ENCODE data around the gene IRAK2.

The IRAK2 gene

DNA sequence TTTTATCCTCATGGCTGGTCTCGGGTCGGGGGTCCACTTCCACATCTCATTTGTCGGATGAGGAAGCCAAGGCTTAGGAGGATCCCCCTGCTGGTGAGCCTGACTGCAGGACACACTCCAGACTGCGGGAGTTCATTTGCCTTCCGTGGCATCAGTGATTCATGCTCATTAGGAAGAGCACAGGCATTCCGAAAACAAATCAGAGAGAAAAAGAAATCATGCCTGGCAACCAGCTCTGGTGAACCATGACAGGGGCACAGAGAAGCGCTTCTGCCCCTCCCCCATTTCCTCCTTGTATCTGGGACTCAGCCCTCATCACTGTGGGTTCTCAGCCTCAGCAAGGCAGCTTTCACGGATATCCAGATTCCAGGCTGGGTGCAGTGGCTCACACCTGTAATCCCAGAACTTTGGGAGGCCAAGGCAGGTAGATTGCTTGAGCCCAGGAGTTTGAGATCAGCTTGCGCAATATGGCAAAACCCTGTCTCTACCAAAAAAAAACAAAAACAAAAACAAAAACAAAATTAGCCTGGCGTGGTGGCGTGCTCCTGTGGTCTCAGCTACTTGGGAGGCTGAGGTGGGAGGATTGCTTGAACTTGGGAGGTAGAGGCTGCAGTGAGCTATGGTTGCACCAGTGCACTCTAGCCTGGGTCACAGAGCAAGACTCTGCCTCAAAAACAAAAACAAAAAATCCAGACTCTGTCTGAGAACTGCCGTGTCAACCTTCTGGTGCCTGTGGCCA, 28.4 kb downstream of the IRAK2 start:
- peak; percentile 59 to 67 for DNase-seq

DNA sequence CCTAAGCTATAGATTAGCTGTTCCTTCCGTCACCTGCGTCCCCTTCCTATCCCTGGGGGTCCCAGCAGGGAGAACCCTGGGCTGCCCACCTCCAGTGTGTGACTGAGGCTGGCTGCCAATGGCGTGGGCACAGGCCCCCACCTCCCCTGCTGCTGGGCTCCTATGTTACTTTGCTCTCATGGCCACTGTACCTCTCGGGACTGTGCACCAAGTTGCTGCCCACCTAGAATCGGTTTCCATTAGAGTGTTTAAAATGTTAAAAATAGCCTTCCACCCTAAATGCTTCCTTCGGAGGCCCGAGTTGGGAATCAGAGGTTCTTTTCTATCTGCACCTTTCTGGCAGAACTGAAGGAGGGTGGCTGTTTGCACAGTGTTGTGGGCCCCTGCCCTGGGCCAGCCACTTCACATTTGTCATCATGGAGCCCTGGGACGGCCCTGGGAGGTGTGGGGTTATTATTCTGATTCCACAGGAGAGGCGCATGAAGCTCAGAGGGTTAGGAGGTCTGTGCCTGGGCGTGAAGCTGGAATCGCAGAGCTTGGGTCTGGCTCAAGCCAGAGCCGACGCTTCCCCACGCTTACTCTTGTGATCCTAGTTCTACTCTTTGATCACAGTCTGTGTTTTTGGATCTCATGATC, 29.1 kb downstream of the IRAK2 start:
- no peak for DNase-seq

DNA sequence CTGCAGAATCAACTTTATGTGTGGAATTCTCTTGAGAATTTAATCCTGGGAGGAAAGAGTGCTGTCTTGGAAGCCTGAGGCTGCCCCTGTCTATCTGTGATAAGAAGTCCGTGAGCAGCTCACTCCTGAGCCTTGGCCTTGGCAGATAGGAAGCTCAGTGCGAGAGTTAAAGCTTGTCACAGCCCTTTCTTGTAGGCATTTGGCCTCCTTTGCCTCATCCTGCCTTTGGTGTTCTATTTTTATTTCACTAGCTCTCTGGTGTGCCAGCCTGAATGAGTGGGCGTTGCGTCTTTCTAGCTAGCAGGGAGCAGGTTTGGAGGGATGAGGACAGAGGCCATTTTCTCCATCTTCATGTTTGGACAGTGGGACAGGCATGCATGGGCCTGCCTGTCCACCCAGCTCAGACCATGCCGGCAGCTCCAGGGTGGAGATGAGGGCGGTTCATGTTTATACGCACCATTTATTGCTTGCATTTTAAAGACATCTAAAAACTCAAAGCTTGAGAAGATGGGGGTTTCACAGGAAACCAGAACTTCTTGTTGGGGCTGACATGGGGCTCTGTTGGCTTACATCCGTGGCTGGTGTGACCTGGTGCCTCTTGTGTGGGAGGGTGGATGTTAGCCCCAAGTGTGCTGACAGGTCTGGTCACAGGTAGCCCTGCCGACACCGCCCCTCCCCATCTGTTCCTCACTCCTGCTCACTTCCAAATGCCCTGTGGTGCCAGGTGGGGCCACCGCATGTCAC, 29.8 kb downstream of the IRAK2 start:
- DNase-seq, result peak; percentile 56 to 57

DNA sequence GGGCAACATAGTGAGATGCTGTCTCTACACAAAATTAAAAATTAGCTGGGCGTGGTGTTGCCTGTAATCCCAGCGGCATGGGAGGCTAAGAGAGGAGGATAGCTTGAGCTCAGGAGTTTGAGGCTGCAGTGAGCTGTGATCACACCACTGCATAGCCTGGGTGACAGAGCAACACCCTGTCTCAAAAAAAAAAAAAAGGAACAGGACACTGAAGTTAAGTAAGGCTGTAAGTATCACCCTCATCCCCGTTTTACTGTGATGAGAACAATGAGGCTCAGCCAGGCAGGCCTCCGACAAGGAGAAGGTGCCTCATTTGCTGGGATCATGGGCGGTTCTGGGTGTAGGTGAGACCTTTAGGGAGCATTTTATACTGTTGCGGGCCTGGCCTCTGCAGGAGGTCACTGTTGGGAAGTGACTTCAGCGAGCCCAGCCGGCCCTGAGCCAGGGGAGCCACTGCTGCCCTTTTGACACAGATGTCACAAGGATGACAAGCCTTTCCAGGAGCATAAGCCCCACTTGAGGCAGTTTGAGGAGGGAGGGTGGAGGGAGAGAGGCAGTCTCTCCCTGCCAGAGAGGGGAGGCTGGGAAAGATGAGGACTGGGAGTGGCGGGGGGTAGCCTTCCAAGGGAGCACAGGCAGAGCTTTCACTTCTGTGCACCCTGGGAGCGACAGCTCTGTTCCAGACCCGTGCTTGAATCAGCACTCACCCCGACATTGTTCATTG, 30.8 kb downstream of the IRAK2 start:
- no peak for DNase-seq

DNA sequence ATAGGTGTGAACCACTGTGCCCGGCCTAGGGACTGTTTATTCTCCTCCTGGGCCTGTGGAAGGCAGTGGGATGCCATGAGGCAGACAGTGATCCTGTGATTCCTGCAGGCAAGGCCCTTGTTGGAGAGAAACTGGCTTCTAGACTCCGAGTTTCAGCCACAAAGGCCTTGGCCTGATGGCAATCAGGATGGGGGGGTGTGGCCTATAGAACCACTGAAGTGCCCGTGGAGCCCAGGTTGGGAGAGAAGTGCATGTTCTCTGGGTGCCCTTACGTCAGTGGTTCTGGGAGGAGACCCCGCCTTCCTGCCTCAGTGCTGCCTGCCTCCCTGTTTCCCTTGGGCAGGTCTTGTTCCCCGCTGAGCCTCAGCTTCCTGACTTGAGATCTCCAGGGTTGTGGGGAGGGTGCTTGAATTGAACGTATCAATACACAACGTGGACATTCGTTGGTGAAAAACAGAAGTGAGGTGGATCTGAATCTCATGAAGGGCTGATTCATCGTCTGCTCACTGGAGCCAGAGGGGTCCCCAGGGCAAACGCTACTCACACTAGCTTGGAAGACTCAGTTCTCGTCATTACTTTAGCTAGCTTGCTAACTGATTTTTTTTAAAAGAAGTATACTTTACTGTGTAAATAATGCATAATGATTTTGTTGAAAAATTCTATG, 31.8 kb downstream of the IRAK2 start:
- DNase-seq, result no peak

DNA sequence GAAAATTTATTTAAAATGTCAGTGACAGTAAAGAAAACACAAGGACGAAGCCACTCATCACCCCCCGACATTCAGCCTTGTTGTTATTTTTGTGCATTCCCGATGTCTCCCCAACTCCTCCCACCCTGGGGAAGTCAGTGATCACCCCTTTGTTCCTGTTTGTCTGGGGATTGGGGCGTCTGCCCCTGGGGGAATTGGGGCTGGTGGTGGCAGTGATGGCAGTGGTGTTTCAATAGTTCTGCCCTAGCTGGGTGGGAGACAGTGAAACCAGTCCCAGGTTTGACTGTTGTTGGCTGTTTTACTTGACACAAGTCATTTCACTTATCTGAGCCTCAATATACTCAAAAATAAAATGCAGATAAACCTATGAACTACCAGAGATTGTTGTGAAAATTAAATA, 33.5 kb downstream of the IRAK2 start:
- no peak for DNase-seq

DNA sequence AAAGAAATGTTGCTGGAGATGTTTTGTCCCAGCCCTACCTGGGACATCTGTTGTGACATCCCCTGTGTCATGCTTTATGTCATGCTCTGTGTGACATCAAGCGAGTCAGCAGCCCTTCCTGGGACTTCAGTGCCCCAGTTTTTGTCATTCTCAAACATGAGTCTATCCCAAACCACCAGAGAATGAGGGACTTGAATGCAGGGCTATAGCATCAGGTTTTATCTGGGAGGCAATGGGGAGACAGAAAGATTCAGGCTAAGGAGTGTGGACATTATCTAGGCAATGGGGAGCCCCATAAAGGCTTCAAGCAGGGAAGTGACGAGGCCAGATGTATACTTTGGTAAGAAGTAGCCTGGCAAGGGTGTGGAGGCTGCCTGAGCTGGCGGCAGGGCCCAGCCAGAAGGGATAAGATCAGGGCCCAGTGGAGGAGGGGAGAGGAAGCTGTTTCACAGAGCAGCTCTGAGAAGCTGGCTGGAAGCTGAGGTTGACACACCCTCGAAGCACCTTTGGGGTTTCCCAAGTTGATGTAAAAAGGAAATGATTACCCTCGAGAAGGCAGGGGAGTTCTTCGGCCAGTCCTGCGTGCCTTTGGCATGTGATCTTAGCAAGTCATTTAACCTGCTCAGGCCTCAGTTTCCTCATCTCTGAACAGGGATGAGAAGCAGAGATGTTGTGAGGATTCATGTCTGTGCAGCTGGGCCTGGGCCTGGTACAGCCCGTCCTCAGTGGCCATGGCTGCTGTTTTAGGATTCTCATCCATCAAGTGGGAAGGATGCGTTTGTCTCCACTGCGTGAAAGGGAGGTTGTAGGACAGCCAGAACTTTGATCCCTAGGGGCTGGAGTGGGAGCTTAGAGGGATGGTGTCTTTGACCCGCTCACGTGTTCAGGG, 34.3 kb downstream of the IRAK2 start:
- DNase-seq, result peak; percentile 75 to 77

DNA sequence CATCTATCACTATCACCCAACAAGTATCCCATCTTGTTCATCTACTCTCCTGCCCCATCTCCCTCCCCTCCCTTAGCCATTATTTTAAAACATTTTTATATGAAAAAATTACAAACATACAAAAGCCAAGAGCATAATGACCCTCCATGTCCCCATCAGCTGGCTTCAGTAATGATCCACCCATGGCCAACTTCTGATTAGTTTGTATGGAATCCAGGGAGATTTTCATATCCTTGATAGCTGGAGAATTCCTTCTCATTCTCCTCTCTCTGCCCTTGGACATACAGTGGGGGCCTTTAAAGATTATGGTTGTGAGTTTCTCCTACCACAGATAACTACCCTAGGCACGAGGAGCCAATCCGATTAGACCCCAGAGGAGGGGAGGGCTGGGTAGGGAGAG, 40.2 kb downstream of the IRAK2 start:
- no peak for DNase-seq

DNA sequence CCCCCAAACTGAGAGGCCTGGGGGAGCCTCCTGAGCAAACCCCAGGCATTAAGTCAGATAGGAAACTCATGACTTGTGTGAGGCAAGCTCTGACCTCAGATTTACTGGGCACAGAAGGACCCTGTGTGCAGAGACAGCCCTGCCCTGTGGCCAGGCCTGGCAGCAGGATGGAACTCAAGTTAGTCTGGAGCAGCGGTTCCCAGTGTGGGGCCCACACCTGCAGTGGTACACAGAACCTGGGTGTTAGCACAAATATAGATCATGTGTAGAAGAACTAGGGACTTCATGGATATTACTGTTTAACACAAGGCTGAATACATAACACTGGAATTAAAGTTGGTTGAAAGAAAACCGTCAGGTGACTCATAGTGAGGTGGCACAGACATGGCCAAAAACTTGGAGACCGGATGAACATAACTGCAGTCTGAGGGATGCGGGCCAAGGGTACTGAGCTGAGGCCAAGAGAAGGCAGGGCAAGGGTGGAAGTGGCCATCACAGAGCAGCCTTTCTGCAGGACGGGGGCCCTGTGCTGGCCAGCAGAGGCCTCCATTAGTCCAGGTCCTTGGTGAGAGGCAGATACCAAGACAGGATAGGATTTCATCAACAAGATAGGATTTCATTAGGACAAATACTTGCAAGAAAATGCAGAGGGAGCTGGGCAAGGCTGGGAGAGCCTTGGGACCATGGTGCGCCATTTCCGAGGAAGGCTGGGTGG, 40.9 kb downstream of the IRAK2 start:
- DNase-seq, result no peak

DNA sequence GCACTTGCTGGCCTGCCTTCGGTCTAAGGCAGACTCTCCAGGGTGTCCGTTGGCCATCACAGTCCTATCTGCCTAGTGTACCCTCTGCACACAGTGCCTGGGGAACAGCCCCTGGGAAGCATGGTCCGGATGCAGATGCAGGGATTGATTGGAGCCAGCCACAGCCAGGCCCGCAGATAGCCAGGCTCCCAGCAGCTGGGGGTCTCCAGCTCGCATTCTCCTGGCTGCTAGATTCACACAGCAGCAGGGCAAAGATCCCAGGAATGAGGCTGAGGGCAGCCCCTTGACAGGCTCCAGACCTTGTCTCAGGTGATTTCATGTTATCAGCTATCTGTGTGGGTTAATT, 41.4 kb downstream of the IRAK2 start:
- DNase-seq, result no peak

DNA sequence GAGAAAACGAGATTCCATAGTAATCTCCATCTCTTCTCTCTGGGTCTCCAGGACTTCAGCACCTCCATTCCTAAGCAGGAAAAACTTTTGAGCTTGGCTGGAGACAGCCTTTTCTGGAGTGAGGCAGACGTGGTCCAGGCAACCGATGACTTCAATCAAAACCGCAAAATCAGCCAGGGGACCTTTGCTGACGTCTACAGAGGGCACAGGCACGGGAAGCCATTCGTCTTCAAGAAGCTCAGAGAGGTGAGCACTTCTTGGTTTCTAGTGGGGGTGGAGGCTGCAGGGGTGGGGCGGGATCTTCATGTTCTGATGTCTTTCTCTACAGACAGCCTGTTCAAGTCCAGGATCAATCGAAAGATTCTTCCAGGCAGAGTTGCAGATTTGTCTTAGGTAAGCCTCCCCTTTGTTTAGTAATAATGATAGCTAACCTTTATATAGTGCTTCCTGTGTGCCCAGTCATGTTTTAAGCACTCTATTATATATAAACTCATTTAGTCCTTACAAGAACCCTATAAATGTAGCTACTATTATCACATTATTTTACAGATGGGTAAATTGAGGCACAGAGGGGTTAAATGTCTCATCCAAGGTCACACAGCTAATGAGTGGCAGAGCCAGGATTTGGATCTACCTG, 48.6 kb downstream of the IRAK2 start:
- no peak for DNase-seq

DNA sequence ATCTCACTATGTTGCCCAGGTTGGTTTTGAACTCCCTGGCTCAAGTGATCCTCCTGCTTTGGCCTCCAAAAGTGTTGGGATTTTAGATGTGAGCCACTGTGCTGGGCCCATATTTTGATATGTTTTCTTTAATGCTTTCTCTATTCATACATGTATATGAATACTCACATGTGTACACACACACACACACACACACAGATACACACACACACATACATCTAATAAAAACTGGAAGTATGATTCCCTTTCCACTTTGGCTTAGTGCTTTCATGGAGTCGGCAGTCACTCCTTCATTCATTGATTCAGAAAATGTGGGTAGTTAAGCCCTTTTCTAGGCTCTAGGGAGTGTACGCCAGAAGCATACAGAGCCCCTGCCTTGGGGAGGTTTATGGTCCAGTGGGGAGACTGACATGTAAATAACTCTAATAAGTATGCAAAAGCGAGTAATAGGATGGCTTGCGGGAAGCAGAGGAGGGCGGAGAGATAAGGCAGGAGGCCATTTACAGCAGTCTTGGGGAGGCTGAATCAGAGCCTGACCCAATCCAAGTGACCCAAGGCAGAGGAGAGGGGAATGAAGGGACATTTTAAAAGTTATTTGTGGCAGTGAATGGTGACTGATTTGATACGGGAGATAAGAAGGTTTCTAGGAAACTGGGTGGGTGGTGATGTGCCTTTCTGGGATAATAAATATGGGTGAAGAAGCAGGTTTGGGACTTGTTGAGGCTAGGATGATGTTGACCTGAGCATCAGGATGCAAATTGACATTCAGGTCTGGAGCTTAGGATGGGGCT, 51.1 kb downstream of the IRAK2 start:
- DNase-seq, result no peak

DNA sequence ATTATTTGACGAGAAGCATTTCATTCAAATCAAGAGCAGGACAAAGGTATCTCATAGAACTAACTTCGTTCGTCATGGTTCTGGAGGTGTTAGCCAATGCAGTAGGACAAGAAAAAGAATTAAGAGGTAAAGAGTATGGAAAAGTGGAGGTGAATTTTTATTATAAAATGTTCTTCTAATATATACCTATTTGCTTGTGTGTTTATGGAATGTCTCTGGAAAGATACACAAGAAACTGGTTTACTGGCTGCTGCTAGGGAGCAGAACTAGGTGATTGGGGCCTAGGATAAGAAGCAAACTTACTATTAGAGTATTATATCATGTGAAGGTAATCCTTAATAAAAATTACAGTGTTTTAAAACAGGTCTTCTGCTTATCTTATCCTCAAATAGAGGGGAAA, 52.6 kb downstream of the IRAK2 start:
- no peak for DNase-seq

DNA sequence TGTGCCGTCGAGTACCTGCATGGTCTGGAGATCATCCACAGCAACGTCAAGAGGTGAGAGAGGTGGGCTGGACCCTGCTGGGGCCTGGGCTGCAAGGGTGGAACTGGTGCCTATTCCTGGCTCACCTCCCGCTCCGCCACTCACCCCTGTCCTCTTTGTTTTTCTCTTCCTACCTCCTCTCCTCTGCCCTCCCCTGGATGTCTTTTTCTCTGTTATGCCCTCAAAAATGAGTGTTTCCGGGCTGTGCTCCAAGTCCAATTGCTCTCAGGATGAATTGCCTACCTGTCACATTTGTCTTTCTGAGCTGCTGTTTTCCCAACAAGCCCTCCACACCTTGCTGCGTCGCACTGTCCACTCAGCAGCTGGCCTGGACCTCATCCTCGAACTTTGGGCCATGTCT, 55.0 kb downstream of the IRAK2 start:
- DNase-seq, result no peak

DNA sequence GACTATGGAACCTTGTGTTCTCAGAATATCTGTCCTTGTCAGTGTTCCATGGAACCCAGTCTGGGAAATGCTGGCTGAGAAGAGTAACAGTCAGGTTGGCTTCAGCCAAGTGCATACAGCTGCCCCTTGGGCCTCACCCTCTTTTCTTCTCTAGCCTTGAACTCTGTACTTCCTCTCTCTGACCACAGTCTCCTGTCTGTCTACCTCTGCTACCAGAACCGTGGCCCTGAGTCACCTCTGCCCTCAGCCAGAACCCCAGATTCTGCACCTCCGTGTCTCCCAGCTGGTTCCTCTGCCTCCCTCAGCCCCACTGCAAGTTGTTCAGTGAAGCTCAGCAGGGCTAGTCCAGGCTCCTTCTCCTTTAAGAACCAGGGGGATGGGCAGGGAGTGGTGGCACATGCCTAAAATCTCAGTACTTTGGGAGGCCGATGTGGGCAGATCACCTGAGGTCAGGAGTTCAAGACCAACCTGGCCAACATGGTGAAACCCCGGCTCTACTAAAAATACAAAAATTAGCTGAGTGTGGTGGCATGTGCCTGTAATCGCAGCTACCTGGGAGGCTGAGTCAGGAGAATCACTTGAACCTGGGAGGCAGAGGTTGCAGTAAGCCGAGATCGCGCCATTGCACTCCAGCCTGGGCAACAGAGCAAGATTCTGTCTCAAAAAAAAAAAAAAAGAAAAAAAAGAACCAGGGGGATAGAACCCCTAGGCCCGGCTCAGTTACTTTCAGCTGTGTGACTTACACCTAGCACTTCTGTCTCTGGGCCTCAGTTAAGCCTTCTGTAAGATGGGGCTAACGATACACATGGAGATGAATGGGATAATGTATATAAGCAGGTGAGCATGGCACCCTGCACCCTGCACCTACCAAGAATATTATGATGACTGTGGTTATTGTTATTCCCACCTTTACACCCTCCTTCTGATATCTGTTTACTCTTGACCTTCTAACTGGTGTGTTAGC, 59.2 kb downstream of the IRAK2 start:
- peak; percentile 30 to 35 for DNase-seq

DNA sequence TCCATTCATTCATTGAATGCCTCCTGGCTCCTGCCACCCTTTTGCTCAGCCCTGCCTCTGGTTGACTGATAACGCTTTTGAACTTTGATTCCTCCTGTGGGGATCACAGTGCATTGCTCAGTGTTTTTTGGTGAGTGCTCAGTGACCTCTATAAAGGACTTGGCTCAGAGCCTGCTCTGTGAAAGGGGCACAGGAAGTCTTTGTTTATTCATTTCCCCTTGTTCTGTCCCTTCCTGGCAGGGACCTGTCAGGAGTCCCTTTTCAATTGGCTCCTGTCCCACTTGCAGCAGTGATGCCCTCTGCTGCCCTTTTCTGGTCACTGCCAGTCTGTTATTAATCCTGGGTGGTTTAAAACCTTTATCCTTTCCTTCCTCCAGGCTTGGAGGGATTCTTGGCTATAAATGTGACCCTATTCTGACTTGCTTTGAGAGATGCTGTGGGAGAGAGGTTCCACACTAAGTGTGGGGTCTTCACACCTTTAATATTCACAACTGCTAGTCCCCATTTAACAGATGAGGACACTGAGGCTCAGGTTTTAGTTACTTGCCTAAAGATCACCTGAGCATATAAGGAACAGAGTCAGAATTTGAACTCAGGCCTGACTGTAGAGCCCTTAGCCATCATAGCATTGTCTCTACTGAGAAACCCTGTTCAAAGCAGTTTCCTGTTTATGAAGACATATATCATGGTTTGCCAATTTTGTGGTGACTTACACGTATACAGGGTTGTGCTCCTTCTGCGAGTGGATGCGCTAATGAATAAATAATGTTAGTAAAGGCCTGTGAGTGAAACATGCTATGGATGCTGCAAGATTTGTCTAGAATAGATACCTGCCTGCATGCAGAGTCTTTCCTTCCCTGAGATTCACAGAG, 60.3 kb downstream of the IRAK2 start:
- peak; percentile 63 to 68 for DNase-seq

DNA sequence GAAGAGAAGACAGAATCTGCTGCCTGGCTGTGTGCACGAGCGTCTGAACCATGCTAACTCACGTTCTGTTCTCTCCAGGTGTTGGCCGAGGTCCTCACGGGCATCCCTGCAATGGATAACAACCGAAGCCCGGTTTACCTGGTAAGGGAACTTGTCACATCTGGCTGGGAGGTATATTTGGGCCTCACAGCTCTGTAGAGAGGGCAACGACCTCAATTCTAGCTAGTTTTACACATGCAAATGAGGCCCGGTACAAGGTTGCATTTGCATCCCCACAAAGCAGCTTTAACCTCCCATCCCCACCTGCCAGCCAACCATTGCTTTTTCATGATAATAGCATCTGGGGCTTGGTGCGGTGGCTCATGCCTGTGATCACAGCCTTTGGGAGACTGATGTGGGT, 61.6 kb downstream of the IRAK2 start:
- DNase-seq, result no peak

Data from activated CD4-positive, alpha-beta T cell treated with anti-CD3 and anti-CD28 coated beads for 4 hours (primary cell).